ENCODE results near the gene OR10K2. TPM values are rescaled to one million over a fixed set of nuclear protein-coding genes. Genes with fewer than 3 reads are reported as not detected.
"Not testable (repeated sequence)": the region's sequence is repeated elsewhere in the genome, so short reads cannot be mapped to it uniquely, and the experiment has no call there.

OR10K2 gene
- not detected in 2 replicates for total RNA-seq

DNA sequence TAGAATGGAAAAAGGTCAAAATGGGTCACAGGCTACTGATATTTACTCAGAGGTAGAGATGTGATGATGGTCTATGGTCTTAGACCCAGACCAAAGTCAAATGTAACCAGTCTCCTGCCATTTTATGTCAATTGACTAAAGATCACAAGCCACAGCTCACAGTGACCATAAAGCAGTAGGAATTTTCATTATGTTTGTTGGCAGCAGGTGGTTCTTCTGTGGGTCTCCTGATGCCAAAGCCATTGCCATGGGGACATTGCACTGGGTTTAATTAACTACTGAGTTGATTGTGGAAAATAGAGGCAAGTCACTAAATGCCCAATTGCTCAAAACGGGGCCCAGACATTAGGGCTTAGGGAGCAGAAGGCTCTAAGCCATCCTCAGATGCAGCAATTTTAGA lies at the start of gene OR10K2:
Gene OR10K2 (minus strand): TSS at position 101 of the 400 bp plus-strand sequence. CDS start 5,371 bp downstream, outside the sequence.
- no peak for DNase-seq (ENCODE audit: extremely low read depth, low read depth, low spot score)

DNA sequence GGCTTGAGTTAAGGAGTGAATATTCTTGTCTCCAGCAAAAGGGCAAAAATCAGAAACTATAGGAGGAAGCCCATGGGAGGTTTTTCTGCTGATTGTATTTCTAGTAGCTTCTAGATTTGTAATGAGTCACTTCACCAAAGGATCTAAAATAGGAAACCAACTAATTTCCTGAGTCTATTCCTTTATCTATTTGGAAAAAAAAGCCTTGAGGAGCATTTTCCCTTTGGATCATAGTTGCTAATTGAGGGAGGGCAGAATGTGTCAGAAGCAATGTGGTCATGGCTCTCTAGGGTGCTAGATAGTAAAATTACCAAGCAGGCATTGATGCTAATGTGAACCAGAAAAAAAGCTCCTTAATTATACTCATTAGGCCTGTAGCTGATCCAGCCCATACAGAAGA lies 45.9 kb upstream of the OR10K2 start, which contains the start of gene OR10R2:
Gene OR10R2 (plus strand): TSS at position 301 of the 400 bp plus-strand sequence. CDS start 106 bp downstream, outside the sequence.
- DNase-seq (ENCODE audit: extremely low read depth, low read depth, low spot score), result no peak

GRCh38 chr1:158461534-158461933 lies 35.5 kb upstream of the OR10K2 start, which contains the start of gene OR10K1:
Gene OR10K1 (plus strand): TSS chr1:158461834. CDS start chr1:158465562, 3,728 bp downstream.
- DNase-seq (ENCODE audit: extremely low read depth, low read depth, low spot score), result no peak

- no peak for DNase-seq (ENCODE audit: extremely low read depth, low read depth, low spot score)
Observed at GRCh38 chr1:158458263-158458662, 32.2 kb upstream of the OR10K2 start.

DNA sequence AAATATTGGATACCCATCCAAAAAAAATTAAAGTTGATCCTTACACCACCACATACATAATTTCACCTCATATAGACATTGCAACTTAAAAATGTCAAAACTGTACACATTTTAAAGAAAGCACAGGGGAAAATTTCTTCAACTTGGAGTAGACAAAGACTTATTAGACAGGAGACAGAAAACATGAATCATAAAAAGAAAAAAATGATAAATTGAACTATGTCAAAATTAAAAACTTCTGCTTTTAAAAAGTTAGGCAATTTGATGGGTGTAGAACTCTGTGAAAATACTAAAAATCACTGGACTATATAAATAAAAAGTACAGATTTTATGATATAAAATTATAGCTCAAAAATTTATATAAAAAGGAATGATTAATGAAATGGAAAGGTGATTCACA lies 31.2 kb upstream of the OR10K2 start:
- no peak for DNase-seq (ENCODE audit: extremely low read depth, low read depth, low spot score)

DNA sequence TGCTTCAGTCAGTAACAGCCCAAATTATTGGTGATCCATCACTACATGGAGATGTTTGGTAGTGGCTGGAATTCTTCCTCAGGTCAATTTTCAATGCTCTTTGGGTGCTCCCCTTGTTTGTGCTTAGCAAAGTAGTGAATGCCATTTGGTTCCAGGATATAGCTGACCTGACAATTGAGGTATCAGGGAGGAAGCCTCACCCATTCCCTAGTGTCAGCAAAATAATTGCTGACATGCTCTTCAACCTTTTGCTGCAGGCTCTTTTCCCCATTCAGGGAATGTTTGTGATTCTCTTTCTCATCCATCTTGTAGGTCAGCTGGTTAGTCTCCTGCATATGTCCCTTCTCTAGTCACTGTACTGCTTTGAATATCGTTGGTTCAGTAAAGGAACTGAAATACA lies 28.5 kb upstream of the OR10K2 start:
- DNase-seq (ENCODE audit: extremely low read depth, low read depth, low spot score), result no peak

- no peak for DNase-seq (ENCODE audit: extremely low read depth, low read depth, low spot score)
Observed at GRCh38 chr1:158445376-158445775, 19.3 kb upstream of the OR10K2 start.

DNA sequence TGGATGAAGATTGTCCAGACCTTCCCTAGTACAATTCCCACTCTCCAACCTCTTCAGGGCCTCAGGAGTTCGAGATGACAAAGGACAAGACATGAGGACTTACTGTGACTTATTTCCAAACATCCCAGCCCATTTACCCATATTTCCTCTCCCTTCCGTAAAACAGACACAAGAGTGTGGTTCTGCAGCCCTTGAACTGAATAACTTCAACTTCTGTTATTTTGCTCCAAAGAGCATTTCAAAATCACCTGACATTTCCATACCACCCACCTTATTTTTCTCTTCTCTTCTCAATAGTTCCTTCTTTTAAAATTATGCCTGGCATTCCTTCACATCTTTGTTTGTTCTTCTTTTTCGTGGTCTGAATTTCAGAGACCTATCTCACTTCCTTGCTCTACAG lies 8.7 kb upstream of the OR10K2 start:
- no peak for DNase-seq (ENCODE audit: extremely low read depth, low read depth, low spot score)

DNA sequence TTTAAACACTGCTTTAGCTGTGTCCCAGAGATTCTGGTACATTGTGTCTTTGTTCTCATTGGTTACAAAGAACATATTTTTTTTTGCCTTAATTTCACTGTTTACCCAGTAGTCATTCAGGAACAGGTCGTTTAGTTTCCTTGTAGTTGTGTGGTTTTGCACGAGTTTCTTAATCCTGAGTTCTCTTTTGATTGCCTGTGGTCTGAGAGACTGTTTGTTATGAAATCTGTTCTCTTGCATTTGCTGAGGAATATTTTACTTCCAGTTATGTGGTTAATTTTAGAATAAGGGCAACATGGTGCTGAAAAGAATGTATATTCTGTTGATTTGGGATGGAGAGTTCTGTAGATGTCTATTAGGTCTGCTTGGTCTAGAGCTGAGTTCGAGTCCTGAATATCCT lies 4.1 kb upstream of the OR10K2 start:
- DNase-seq (ENCODE audit: extremely low read depth, low read depth, low spot score), result not testable (repeated sequence)

- no peak for DNase-seq (ENCODE audit: extremely low read depth, low read depth, low spot score)
Observed at GRCh38 chr1:158425027-158425426, 1.0 kb downstream of the OR10K2 start.

DNA sequence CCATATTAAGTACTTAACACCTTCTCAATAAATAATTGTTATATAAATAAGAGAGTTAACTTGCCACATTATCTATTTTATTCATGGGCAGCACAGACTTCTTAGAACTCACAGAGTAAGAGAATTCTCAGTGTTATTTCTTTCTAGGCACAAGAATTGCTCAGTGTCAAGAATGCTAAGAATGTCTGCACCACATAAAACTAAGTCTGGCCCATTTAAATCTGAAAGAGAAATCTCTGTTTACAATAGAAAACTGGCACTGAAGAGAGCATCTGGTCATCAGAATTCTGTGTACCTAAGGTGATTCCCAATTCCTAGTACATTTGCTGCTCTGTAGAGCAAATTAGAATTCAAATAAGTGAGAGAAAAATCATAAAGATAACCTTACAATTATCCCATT lies 3.8 kb downstream of the OR10K2 start:
- DNase-seq (ENCODE audit: extremely low read depth, low read depth, low spot score), result no peak

- DNase-seq (ENCODE audit: extremely low read depth, low read depth, low spot score), result no peak
Observed at GRCh38 chr1:158417586-158417985, 8.5 kb downstream of the OR10K2 start.

GRCh38 chr1:158414651-158415345 lies 11.2 kb downstream of the OR10K2 start:
- no peak for DNase-seq (ENCODE audit: extremely low read depth, low read depth, low spot score)

DNA sequence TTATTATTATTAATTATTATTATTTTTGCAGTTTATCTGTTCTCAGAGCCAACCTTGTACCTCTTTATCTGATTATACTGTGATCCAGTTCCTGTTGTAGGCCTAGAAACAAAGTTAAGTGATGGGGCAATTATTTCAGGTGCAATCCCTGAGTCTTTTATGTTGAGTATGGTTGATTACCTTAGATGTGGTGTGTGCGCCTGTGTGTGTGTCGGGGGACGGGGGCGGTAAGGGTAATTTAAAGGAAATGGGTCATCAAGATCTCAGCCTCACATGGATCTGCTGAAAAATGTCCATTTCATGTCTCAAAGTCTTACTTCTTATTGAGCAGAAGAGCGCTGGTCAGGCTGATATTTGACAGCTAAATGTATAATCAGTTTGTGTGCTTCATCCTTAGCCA lies 18.9 kb downstream of the OR10K2 start:
- no peak for DNase-seq (ENCODE audit: extremely low read depth, low read depth, low spot score)

DNA sequence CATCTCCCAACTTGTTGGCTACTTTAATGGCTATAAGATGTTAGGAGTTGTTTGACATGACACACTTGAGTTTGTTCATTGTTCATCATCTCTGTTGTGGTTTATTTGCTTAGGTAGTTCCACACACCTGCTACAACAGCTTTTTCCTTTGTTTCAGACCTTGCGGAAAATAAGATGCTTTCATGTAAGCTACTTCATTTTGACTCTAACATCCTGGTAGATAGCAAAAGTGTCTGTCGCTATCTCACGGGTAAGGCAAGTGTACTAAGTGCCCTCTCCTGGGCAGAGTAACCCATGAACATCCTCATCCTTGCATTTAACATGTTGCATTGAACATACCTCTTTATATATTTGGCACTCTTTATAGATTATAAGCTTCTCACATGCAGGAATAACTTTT lies 25.2 kb downstream of the OR10K2 start:
- DNase-seq (ENCODE audit: extremely low read depth, low read depth, low spot score), result no peak

- DNase-seq (ENCODE audit: extremely low read depth, low read depth, low spot score), result no peak
Observed at GRCh38 chr1:158398818-158399514, 27.1 kb downstream of the OR10K2 start, which contains the start of gene OR10T2. Gene OR10T2 (minus strand): TSS chr1:158399466. CDS start chr1:158399466, 0 bp downstream.

DNA sequence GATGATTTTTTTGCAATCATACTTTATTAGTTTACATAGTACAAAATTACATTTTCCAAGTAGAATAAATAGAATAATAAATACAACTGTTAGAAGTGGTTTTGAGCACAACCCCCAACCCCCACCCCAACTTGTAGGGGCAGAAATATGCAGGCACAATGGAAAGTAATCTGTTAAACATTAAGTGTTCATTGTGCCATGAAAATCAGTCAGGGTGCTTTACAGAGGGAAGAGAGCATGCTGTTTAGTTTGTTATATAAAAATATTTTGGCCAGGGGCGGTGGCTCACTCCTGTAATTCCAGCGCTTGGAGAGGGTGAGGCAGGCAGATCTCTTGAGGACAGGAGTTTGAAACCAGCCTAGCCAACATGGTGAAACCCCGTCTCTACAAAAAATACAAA lies 29.4 kb downstream of the OR10K2 start:
- DNase-seq (ENCODE audit: extremely low read depth, low read depth, low spot score), result no peak

DNA sequence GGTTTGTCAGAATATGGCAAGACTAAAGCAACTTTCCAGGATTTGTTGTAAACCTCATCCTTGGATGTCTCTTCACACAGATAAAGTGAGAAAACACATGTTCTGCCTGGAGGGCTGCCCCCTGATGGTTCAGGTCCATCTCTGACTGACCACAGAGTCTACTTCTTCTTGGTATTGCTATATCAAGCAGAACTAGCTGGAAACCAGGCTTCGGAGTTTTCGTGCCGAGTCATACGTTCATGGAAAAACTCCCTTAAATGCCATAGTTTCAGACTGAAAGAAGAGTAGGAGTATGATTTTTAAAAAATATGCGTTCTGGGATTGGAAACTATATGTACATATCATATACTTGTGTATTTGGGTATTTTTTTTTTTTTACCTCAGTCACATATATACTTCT lies 32.6 kb downstream of the OR10K2 start:
- no peak for DNase-seq (ENCODE audit: extremely low read depth, low read depth, low spot score)

DNA sequence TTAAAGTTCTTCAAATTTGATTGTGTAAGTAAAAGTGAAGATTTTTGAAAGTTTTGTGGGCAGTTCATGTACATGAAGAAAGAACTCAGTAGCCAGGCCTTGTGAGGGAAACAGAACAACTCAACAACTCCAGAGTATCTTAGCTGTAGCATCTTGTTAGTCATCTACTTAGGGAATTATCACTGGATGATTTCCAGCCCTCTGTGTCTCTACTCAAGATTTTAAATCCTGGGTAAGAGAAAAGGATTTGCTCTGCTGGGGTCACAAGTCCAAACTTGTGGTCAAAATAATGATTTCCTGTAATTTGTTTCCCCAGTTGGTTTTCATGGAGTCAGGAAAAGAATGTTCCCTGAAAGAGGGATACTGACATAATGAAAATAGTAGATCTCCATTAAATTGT lies 34.9 kb downstream of the OR10K2 start:
- DNase-seq (ENCODE audit: extremely low read depth, low read depth, low spot score), result no peak

DNA sequence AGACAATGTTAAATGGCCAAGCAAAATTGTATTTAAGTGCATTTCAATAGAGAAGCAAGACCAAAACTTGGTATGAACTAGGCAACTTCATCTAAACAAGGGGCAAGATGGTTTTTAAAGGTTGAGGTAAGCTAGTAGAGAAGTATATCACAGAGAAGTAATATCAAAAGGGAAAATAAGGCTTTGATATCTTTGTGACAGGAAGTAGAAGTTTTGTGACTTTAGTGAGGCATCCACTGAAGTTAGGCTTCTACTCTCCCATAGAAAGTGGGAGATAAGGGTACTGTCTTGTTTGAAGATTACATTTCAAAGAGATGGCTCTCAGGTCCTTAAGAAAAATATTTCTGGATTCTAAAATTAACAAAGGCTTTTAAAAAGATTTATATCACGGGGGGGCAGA lies 35.7 kb downstream of the OR10K2 start:
- no peak for DNase-seq (ENCODE audit: extremely low read depth, low read depth, low spot score)

- no peak for DNase-seq (ENCODE audit: extremely low read depth, low read depth, low spot score)
Observed at GRCh38 chr1:158374860-158375259, 51.2 kb downstream of the OR10K2 start.

GRCh38 chr1:158374101-158374500 lies 51.9 kb downstream of the OR10K2 start:
- DNase-seq (ENCODE audit: extremely low read depth, low read depth, low spot score), result not testable (repeated sequence)

Measured in glomerular endothelial cell (primary cell).